IPS-18c (cell line): Measurements from ENCODE around the gene CHRNA1.

Source experiments
- H3K4me3 ChIP-seq: 2 replicates; pipeline ENCODE4 v1.7.0; 2013; ENCODE audit warnings: low read depth, mild to moderate bottlenecking, low read length, moderate library complexity; ENCODE audit not compliant: insufficient read depth
- H3K9me3 ChIP-seq: one replicate; pipeline ENCODE4 v1.6.1; 2013; ENCODE audit warnings: mild to moderate bottlenecking, low read length, moderate library complexity; ENCODE audit not compliant: control insufficient read depth, insufficient read depth

CHRNA1 gene

DNA sequence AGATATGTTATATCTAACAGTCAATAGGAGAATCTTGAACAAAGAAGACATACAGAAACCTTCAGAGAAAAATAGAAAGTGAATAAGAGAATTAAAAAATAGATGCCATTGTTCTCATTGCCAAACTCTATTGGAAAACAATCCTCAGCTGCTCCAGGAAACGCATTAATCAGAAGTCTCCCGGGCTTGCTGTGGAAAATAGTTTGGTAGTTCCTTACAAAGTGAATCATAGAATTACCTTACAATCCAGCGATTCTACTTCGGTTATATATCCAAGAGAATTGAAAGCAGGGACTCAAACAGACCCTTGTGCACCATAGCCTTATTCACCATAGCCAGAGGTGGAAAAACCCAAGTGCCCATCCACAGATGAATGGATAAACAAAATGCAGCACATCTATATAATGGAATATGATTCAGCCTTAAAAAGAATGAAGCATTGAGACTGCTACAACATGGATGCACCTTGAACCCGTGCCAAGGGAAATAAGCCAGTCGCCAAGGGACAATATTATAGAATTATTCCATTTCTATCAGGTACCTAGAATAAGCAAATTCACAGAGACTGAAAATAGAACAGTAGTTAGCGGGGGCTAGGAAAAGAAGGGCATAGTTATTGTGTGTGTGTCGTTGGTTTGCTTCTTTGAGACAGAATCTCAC, 21.9 kb upstream of the CHRNA1 start:
- no peak overlapping the region for H3K4me3 ChIP-seq
- H3K9me3 ChIP-seq, result no peaks in the 10 kb centered on the region

DNA sequence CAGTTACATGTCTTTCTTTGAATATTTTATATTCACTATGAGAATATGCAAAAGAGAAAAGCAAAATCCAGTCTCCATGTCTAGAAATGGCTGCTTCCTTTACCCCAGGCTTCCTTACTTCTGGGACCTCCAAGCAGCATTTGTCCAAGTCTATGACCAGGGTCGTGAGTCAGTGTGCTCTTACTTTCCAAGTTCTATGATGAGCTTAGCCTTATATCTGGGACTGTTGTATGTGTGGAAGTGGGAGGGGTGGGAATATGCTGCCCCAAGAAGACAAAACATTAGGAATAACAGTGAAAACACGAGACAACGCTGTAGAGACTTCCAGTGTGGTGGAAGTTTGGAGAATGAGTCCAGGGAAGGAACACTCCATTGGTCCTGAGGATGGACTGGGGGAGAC, 21.2 kb upstream of the CHRNA1 start:
- Histone ChIP-seq H3K4me3 (no peak overlapping the region), H3K9me3 (no peaks in the 10 kb centered on the region)

DNA sequence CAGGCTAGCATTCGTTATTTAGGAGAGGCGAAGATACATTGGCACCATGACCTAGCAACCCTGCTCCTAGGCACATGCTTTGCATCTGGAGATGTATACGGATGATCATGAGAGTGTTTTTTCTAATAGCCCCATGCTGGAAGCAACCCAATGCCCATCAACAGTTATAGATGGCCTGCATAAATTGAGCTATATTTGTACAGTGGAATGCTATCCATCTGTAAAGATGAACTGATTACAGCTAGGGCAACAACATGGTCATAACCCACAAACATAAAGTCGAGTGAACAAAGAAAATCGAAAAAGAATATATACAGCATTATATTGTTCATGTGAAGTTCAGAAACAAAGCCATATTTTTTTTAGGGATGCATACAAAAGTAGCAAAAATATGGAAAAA, 20.6 kb upstream of the CHRNA1 start:
- Histone ChIP-seq H3K9me3 (no peaks in the 10 kb centered on the region), H3K4me3 (no peak overlapping the region)

DNA sequence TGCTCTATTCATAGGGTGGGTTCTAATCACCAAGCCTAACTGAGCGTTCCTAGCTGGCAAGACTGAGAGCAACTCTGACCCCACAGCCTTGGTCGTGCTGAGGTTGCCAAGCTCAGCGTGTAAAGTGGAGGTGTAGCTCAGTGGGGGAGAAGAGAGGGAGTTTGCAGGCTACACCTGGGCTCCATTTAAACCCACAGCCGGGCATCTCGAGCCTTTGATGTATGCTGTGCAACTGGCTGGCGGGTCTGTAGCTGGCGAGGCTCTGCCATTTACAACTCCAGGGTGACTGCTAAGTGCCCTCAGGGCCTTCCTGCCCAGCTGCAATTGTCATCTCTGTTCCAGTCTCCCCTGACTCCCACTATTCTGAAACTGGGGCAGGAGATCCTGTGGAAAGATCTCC, 20.0 kb upstream of the CHRNA1 start:
- no peak overlapping the region for H3K4me3 ChIP-seq
- no peaks in the 10 kb centered on the region for H3K9me3 ChIP-seq

DNA sequence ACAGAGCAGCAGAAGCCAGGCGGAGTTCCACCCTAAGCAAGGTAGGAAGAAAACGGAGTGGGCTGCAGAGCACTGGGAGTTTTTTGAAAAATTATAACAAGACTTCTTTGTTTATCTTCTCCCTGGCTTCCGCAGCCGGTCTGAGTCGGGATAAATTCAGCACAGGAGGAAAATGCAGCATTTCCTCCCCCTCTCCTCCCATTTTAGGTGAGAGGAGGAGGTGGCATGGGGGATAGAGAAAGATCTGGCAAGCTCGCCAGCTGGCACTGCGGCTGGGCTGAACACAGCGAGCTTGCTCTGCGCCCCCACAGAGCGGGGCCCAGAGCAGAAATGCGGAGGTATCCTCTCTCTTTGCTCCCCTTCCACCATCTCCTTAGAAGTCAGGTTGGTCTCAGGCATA, 17.7 kb upstream of the CHRNA1 start:
- H3K9me3 ChIP-seq, result no peaks in the 10 kb centered on the region
- H3K4me3 ChIP-seq, result no peak overlapping the region

DNA sequence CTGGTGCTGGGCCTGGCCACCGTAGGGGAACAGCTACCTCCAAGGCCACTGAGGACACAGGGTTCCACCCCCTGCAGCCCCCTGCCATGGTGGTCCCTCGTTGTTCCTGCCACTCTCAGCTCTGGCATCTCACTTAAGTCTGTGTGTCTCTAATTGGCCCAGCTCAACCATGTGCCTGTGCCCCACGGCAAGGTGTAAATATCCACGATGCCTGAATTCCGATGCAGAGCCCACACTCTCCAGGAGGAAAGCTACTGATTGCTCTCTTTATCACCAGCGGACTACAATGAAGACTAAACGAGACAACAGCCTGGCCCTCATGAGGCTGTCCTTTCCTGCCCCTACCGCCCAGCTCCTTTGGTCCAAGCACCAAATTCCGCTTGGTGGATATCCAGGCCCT, 17.0 kb upstream of the CHRNA1 start:
- Histone ChIP-seq H3K9me3 (no peaks in the 10 kb centered on the region), H3K4me3 (no peak overlapping the region)

DNA sequence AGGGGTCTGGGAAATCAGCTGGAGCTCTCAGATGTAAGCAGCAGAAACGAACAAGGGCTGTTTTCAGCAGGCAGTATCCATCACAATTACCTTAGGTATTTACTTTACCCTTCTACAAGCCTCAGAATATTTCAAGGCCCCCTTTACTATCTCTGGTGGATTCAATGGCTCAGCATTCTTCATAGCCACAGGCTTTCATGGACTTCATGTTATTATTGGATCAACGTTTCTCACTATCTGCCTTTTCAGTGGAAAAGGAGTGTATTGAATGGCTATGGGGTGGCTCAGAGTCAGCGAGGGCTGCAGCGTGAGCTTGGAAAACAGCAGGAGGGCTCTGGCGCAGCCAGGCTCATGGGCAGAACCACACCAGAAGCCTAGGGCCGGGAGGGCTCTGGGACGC, 16.6 kb upstream of the CHRNA1 start:
- H3K9me3 ChIP-seq, result no peaks in the 10 kb centered on the region
- H3K4me3 ChIP-seq, result no peak overlapping the region

DNA sequence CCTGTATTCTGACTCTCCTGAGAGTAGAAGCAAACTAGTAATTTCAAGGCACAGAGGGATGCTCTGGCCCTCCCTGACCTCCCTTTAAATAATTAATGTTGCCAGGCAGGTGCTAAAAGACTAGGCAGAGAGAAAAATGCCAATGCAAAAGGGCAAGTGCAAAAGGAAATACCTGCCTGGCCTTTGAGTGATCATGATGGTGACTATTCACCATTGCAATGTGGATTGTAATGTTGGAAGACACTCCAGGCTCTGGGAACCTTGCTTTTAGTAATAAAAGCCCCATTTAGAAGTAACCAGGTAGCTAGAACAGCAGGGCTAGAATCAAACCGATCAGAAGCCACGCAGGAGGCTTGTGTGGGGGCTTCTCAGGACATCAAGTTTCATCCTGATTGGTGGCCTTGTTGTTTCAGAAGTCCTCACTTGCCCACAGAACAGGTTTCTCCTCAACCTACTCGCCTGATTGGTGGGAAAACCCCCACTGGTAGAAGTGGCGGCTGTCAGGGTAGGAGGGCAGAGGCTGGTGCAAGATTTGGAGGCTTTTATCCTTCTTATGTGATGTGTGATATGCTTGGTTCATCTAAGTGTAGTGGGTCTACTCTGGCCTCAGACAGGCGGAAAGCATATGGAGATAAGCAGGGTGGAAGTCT, 16.0 kb upstream of the CHRNA1 start:
- Histone ChIP-seq H3K4me3 (no peak overlapping the region), H3K9me3 (no peaks in the 10 kb centered on the region)

DNA sequence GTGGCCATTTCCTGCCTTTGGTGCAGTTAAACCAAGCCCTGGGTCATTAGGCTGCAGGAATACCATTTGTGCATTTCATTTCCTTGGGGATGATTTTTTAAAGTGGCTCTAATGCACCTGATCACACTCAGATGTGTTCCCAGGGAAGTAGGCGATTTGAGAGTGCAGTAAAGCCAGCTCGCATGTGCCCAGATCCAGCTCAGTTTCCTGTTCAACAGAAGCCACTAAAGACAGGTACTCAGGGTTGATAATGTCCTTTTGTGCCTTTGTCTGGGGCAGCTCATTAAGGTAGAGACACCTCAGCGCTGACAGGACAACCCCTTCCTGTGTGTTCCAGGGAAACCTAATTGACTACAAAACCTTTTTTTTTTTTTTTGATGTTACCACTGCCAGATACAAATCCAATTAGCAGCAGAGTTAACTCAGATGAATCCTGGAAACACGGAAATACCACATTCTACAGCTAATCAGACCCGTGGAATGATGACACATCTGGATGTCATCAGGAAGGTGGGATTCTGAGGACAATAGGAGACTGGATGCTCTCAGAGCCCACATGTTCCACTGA, 15.2 kb upstream of the CHRNA1 start:
- H3K9me3 ChIP-seq, result no peaks in the 10 kb centered on the region
- H3K4me3 ChIP-seq, result no peak overlapping the region

DNA sequence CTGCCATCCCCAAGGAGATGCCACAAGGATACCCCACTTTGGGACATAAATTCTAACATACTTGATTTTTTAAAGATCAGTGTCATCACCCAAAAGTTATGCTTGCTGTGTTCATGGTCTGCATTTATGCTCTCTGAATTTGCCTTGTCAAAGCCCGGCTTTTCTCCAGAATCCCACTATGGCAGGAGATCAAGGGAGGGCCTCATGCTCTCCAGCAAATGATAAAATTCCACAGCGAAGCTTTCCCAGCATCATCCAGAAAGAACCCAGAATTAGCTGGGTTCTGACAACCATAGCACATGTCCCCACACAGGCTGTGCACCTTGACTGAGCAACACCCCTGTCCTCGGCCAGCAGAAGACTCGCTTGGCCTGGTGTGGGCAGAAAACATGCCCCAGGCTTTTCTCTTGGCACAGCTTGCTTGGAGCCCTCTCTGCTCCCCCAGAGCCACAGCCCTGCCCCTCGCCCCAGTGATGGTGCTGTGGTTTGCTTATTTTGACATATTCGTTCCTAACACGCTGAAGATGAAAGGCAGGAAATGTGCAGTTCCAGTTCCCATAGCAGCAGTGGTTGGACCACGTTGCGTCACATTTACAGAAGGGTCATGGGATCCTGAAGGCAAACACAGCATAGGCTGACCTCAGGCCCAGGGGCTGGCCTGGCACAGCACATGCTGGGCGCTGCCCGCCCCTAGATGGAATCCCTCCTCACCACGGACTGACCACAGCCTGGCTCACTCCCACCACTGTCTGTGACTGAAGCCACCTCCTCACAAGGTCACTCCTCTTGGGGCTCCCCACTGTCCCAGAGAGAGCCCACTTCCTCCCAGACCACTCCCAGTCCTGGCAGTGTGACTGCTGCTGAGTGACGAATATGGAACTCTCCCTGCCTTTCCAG, 14.1 kb upstream of the CHRNA1 start:
- Histone ChIP-seq H3K9me3 (no peaks in the 10 kb centered on the region), H3K4me3 (no peak overlapping the region)

DNA sequence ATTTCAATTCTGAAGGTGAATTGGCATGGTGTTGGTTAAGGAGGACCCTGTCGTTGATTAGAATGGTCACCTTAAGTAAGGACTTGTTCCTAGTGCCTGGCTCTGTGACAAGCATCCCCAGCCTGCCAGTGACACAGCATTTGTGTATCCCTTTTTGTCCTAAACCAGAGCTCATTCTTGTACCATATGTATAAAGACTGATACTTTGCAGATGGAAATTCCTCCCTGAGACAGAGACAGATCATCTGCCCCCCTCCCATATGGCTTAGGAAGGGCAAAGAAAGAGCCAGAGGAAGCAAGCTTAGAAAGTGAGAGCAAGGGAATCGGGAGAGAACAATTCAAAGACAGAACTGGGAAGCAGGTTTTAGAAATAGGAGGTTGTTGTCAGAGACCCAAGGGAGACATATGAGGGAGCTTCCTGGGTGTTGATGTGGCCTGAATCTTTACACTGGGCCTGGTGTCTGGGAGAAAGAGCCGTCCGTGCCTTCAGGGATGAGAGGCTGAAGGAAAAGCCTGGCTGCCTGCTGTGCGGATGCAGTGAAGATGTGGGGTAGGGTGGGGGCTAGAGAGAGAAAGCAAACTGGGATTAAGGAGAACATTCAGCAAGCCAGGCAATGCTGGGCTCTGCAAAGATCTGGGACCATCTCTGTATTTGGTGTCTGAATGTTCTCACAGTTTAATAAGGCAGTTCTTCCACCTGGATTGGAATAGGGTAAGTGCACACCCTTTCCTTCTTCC, 13.2 kb upstream of the CHRNA1 start:
- H3K4me3 ChIP-seq, result no peak overlapping the region
- no peaks in the 10 kb centered on the region for H3K9me3 ChIP-seq

DNA sequence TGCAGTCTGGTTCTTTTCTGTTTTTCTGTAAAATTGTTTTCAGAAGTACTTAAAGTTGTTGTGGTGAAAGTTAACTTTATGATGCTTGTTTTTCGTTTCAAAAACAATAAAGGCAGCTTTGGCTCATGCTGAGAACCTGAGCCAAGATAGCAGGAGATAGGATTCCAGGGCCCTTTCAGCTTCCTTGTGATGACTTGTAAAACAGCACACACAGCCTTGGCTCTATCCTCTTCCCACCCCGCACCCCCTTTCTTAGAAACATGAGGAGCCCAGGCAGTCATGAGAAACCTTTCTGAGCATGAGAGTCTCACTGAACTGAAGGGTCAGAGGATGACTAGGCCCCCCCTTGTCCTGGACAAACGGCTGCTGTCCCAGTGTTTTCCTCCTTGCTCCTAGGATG, 12.4 kb upstream of the CHRNA1 start:
- H3K9me3 ChIP-seq, result no peaks in the 10 kb centered on the region
- H3K4me3 ChIP-seq, result no peak overlapping the region

DNA sequence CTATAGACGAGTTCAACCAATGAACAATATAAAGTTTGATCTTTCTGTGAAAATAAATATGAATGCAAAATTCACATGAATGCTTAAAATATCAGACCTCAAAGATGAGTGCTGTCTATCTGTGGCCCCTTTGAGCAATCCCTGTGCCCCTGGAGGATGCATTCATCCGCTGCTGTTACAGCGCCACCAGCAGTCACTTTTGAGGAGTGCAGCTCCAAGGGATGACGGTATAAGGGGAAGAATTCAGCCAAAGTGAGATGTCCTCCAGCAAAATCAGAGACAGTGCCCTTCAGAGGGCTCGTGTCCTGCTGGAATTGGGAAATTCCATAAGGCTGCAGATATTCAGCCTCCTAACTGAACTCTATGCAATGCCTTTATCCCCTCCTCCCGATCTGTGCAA, 12.0 kb upstream of the CHRNA1 start:
- no peak overlapping the region for H3K4me3 ChIP-seq
- H3K9me3 ChIP-seq, result no peaks in the 10 kb centered on the region

DNA sequence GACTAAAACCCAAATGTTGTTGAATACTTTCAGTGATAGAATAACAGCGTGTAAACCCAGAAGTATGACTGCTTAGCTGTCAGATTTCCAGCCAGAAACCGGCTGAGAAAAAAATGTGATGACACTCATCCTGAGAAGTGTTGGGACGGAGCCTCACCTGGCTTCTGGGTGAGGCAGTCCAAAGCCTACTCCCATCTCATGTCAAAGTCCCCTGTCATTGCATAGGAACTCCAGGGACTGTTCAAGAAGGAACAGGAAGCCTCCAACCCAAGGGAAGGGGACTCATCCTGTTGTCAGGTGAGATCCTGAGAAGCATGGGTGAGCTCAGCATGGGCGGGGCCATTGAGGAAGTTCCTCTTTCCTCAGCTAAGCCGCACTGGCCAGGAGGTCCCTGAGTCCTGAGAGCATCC, 11.3 kb upstream of the CHRNA1 start:
- Histone ChIP-seq H3K9me3 (no peaks in the 10 kb centered on the region), H3K4me3 (no peak overlapping the region)

DNA sequence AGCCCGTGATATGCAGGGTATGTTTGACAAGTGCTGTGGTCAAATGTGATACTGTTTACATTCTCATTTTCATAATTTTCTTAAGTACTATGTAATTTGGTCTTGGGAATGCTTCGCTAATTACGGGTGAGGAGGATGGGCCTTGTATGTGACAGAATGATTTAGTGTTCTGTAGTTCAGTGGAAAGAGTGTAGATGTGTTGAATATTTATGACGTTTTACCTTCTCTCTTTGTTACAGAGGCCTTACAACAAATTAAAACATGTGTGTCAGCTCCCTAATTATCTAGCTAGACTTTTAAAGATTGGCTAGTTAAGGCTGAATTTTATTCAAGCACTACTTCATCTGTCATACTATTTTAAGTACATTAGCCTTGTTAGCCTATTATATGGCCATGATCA, 10.6 kb upstream of the CHRNA1 start:
- Histone ChIP-seq H3K4me3 (no peak overlapping the region), H3K9me3 (no peaks in the 10 kb centered on the region)

DNA sequence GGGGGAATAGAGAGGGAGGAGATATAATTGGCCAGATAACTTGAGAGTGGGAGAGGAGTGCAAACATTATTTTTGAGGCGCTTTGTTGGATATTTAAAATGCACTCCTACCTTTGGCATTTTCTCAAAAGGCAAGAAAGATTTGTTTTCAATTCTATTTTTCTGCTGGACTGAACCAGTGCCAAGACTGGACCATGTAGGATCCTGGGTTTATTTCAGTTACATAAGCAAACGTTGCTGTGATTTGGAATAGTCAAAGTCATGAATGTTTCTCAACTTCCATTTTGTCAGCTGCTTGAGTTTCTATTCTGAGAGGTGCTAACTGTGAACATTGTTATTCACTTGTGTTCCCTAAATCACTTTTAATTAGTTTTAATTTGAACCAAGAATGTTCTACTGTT, 8.9 kb upstream of the CHRNA1 start:
- no peaks in the 10 kb centered on the region for H3K9me3 ChIP-seq

DNA sequence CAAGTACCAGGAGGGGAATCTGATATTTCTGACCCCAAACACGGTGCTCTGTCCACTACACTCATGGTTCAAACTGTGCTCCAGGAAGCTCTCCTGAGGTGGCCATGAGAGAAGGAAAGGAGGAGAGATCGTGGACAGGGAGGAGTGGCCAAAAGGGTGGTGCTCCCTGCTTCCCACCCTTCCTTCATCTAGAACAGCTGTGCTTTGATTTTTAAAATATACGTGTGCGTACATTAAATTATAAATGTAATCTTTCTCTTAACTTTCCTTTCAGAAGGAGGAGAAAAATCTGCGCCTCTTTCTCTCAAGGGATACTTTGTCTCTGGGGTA, 8.2 kb upstream of the CHRNA1 start:
- Histone ChIP-seq H3K9me3 (no peaks in the 10 kb centered on the region), H3K4me3 (no peak overlapping the region)

More for the DNA sequence above, 8.9 kb upstream of the CHRNA1 start:
- H3K4me3 ChIP-seq, result no peak overlapping the region
